ENCODE results near the gene PIGT. TPM values are rescaled to one million over a fixed set of nuclear protein-coding genes. Genes with fewer than 3 reads are reported as not detected.

Gene PIGT
- total RNA-seq (10 to 100 TPM; 60.2 to 82.8 (median 69.6) TPM), polyA plus RNA-seq (10 to 100 TPM; 42.5 to 51.0 (median 49.8) TPM)
- long read RNA-seq, donor 1, transcript PIGT-202 (12 exons, 2,245 nt): major isoform, 18 of 33 reads
- long read RNA-seq, donor 1, partial matches to known transcripts: 0 of 33 reads
- long read RNA-seq, donor 1, other reads (novel, unspliced or antisense): 0 of 33 reads
- long read RNA-seq, donor 2, transcript PIGT-202 (12 exons, 2,245 nt): major isoform, 11 of 18 reads
- long read RNA-seq, donor 2, partial matches to known transcripts: 0 of 18 reads
- long read RNA-seq, donor 2, other reads (novel, unspliced or antisense): 0 of 18 reads

DNA sequence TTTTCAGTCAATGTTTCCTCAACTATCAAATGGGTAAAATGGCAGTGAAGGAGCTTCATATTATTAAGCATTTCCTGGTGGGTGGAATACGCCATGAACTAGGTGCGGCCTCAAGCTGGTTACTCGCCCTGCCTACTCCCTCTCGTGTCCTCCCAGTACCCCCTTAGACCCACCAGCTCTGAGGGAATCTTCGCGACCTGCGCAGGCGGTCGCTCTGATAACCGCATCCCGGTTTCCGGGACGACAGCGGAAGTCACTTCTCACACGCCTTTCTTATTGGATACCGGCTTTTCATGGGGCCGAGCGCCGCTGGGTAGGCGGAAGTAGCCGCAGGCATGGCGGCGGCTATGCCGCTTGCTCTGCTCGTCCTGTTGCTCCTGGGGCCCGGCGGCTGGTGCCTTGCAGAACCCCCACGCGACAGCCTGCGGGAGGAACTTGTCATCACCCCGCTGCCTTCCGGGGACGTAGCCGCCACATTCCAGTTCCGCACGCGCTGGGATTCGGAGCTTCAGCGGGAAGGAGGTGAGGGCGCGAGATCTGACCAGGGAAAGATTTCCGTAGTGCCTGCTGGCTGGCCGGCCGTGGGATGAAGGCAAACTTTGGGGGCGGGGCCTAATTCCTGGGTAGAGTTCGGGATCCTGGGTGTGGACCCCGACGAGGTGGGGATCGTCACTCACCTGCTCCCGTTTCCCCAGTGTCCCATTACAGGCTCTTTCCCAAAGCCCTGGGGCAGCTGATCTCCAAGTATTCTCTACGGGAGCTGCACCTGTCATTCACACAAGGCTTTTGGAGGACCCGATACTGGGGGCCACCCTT is at the start of gene PIGT:
TSS of gene PIGT (plus strand) at position 320 of the 816 bp plus-strand sequence. CDS start at position 336, 16 bp downstream.
- H3K9me3 ChIP-seq: no peaks in the 10 kb centered on the region
- peaks cover 0 to 38% (median 22%) of the 10 kb centered on the region in 6 donors for H3K36me3 ChIP-seq
- peak within 1 kb of the TSS; percentile 68 to 91 (median 86) for H3K27ac ChIP-seq
- intact Hi-C loops (cut with DNase I; ENCODE audit: low total_unique reads): loop anchor here (5.0 kb wide), 1 partner anchor 44 kb away; no protein-coding TSS in a partner anchor
- H3K4me1 ChIP-seq: peaks cover 18 to 48% (median 40%) of the 10 kb centered on the region in 6 donors
- WGBS, 5 donors: 0 to 1% (median 0%) methylated on average over 46 to 52 of the region's 52 CpGs
- peak within 1 kb of the TSS; percentile 73 to 94 (median 90) for H3K4me3 ChIP-seq
- peak; percentile 95 to 96 (median 96) for TF ChIP-seq POLR2AphosphoS5 (IDR thresholded peaks at IDR 0.05)
- TF ChIP-seq, protein P1, sequence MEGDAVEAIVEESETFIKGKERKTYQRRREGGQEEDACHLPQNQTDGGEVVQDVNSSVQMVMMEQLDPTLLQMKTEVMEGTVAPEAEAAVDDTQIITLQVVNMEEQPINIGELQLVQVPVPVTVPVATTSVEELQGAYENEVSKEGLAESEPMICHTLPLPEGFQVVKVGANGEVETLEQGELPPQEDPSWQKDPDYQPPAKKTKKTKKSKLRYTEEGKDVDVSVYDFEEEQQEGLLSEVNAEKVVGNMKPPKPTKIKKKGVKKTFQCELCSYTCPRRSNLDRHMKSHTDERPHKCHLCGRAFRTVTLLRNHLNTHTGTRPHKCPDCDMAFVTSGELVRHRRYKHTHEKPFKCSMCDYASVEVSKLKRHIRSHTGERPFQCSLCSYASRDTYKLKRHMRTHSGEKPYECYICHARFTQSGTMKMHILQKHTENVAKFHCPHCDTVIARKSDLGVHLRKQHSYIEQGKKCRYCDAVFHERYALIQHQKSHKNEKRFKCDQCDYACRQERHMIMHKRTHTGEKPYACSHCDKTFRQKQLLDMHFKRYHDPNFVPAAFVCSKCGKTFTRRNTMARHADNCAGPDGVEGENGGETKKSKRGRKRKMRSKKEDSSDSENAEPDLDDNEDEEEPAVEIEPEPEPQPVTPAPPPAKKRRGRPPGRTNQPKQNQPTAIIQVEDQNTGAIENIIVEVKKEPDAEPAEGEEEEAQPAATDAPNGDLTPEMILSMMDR (IDR thresholded peaks at IDR 0.05 in 8 of 11, conservative IDR thresholded peaks at IDR 0.05 in 3 of 11): peak in 1 of 11 experiments; percentile 31
- TF ChIP-seq POLR2A (IDR thresholded peaks at IDR 0.05): peak; percentile 40 to 88 (median 84)
- H3K27me3 ChIP-seq (replicated peaks in 1 of 7): no peaks in the 10 kb centered on the region
- peak; percentile 96 for DNase-seq

DNA sequence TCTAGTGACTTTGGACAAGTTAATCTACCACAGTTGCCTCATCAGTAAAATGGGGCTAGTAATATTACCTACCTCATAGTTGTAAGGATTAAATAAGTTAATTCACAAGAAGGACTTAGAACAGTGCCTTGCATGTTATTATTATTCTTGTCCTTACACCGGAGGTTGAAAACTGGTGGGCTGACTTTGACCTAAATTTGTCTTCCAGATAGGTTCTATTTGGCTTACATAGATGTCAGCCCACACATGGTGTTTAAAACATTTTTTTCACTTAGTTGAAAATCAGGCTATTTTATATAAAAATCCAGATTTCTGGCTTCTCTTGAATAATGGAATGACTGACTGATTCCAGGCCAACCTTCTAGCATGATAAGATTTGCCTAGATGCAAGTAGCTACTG is 49.7 kb upstream of the PIGT start:
- 89 to 94% (median 92%) methylated on average over 1 of the region's 1 CpG for WGBS, 5 donors
- Histone ChIP-seq H3K4me3 (no peak overlapping the region), H3K4me1 (peaks cover 31 to 96% (median 71%) of the 10 kb centered on the region in 6 donors), H3K36me3 (peaks cover 0 to 57% (median 30%) of the 10 kb centered on the region in 6 donors), H3K27me3 (replicated peaks in 1 of 7) (no peaks in the 10 kb centered on the region), H3K9me3 (no peaks in the 10 kb centered on the region), H3K27ac (no peak overlapping the region)
- TF ChIP-seq POLR2A (IDR thresholded peaks at IDR 0.05) (no peak), POLR2AphosphoS5 (IDR thresholded peaks at IDR 0.05) (no peak)
- TF ChIP-seq, protein P1 (IDR thresholded peaks at IDR 0.05 in 8 of 11, conservative IDR thresholded peaks at IDR 0.05 in 3 of 11): no peak
- intact Hi-C loops (cut with DNase I; ENCODE audit: low total_unique reads): no loop called here
- no peak for DNase-seq

DNA sequence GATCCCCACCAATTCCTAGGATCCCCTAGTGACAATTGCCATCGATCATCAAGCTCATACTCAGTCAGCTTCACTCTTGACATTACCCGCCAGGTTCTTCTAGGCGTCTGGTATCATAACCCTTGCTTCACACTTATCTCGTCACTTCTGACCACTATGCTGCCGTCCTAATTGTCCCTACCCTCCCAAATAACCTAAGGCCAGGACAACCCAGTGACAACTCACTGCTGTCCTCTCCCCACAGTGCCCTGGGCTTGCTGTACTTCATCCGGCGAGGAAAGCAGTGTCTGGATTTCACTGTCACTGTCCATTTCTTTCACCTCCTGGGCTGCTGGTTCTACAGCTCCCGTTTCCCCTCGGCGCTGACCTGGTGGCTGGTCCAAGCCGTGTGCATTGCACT is 49.3 kb upstream of the PIGT start:
- Histone ChIP-seq H3K27me3 (replicated peaks in 1 of 7) (no peaks in the 10 kb centered on the region), H3K9me3 (no peaks in the 10 kb centered on the region), H3K27ac (peak overlapping the region in 1 of 8 donors; percentile 73), H3K36me3 (peaks cover 0 to 58% (median 30%) of the 10 kb centered on the region in 6 donors), H3K4me3 (no peak overlapping the region), H3K4me1 (peaks cover 31 to 96% (median 68%) of the 10 kb centered on the region in 6 donors)
- 88 to 93% (median 90%) methylated on average over 10 to 11 of the region's 11 CpGs for WGBS, 5 donors
- DNase-seq: no peak
- TF ChIP-seq POLR2AphosphoS5 (IDR thresholded peaks at IDR 0.05) (no peak), POLR2A (IDR thresholded peaks at IDR 0.05) (no peak)
- TF ChIP-seq, protein P1 (IDR thresholded peaks at IDR 0.05 in 8 of 11, conservative IDR thresholded peaks at IDR 0.05 in 3 of 11): no peak
- intact Hi-C loops (cut with DNase I; ENCODE audit: low total_unique reads): no loop called here

All from spleen (tissue), 13 donors.